GM23338 (cell line): ENCODE measurements around the gene TCF3. TPM values are rescaled to one million over a fixed set of nuclear protein-coding genes. Genes with fewer than 3 reads are reported as not detected.
A peak's percentile ranks its signal among the peaks of the same experiment; 100 is the strongest.

Experiments
- ATAC-seq: fragments of 200-7000 bp; cut with Tn5 transposase; 3 replicates; pipeline ENCODE4 v1.9.1; 2020
- DNase-seq: peaks from one replicate; pipeline ENCODE4 v3.0.0-alpha.2; 2015; ENCODE audit warnings: low spot score
- H2AFZ ChIP-seq: fragments of 200-600 bp; sonication (generic); 2 replicates; pipeline ENCODE4 v1.8.0; 2016; ENCODE audit warnings: antibody characterized with exemption, mild to moderate bottlenecking, moderate library complexity
- H3F3A ChIP-seq: fragments of 200-600 bp; sonication (generic); replicated peaks from 2 replicates; pipeline ENCODE4 v1.8.0; 2017; ENCODE audit warnings: antibody characterized with exemption, mixed run types, low read depth
- H3K27ac ChIP-seq: fragments of 200-600 bp; sonication (generic); 2 replicates; pipeline ENCODE4 v1.6.1; 2016; ENCODE audit warnings: low read depth
- H3K27me3 ChIP-seq: fragments of 200-600 bp; sonication (generic); 2 replicates; pipeline ENCODE4 v1.8.0; 2016; ENCODE audit warnings: mild to moderate bottlenecking, mixed run types, moderate library complexity; ENCODE audit not compliant: insufficient read depth
- H3K36me3 ChIP-seq: fragments of 200-600 bp; sonication (generic); 2 replicates; pipeline ENCODE4 v1.8.0; 2016; ENCODE audit warnings: mild to moderate bottlenecking; ENCODE audit not compliant: insufficient read depth
- H3K4me1 ChIP-seq: fragments of 200-600 bp; sonication (generic); 2 replicates; pipeline ENCODE4 v1.8.0; 2016; ENCODE audit warnings: mild to moderate bottlenecking, moderate library complexity; ENCODE audit not compliant: insufficient read depth
- H3K4me2 ChIP-seq: fragments of 200-600 bp; sonication (generic); 2 replicates; pipeline ENCODE4 v1.7.1; 2017; ENCODE audit warnings: mixed run types
- H3K4me3 ChIP-seq: fragments of 200-600 bp; sonication (generic); 2 replicates; pipeline ENCODE4 v1.6.1; 2016; ENCODE audit warnings: mixed run types
- H3K79me2 ChIP-seq: fragments of 200-600 bp; sonication (generic); replicated peaks from 2 replicates; pipeline ENCODE4 v1.8.0; 2017; ENCODE audit warnings: mild to moderate bottlenecking; ENCODE audit not compliant: insufficient read depth
- H3K9me2 ChIP-seq: fragments of 200-600 bp; sonication (generic); 2 replicates; pipeline ENCODE4 v1.8.0; 2017; ENCODE audit not compliant: insufficient read depth
- H4K20me1 ChIP-seq: fragments of 200-600 bp; sonication (generic); replicated peaks from 2 replicates; pipeline ENCODE4 v1.8.0; 2017; ENCODE audit warnings: mild to moderate bottlenecking; ENCODE audit not compliant: insufficient read depth
- H3K27ac Mint-ChIP-seq: 2 replicates; pipeline ENCODE4 v1.8.0; 2020; ENCODE audit warnings: inconsistent platforms, mild to moderate bottlenecking, moderate library complexity, mixed read lengths
- H3K27me3 Mint-ChIP-seq: 3 replicates; pipeline ENCODE4 v1.8.0; 2022; ENCODE audit warnings: low read depth, mild to moderate bottlenecking, moderate library complexity, mixed read lengths, inconsistent platforms; ENCODE audit not compliant: insufficient read depth, poor library complexity
- H3K36me3 Mint-ChIP-seq: 3 replicates; pipeline ENCODE4 v1.8.0; 2021; ENCODE audit warnings: low read depth, mild to moderate bottlenecking, inconsistent platforms, moderate library complexity, mixed read lengths
- H3K4me1 Mint-ChIP-seq: 3 replicates; pipeline ENCODE4 v1.8.0; 2020; ENCODE audit warnings: mild to moderate bottlenecking, inconsistent platforms, mixed read lengths
- H3K4me3 Mint-ChIP-seq: 3 replicates; pipeline ENCODE4 v1.8.0; 2021; ENCODE audit warnings: moderate library complexity, mild to moderate bottlenecking, inconsistent platforms, mixed read lengths
- H3K9me3 Mint-ChIP-seq: 3 replicates; pipeline ENCODE4 v1.8.0; 2020; ENCODE audit warnings: moderate library complexity, mild to moderate bottlenecking, inconsistent platforms, mixed read lengths
- CREB1 ChIP-seq: fragments of 250-450 bp; sonication (Bioruptor Pico); IDR thresholded peaks from 2 replicates; pipeline ENCODE4 v1.5.0; 2020; ENCODE audit warnings: low read depth, mild to moderate bottlenecking, moderate library complexity
- EZH2 ChIP-seq: fragments of 200-600 bp; sonication (generic); IDR thresholded peaks from one replicate; pipeline ENCODE4 v1.8.0; 2017; ENCODE audit warnings: antibody characterized with exemption, mild to moderate bottlenecking, low read depth; ENCODE audit not compliant: unreplicated experiment
- EZH2phosphoT487 ChIP-seq: fragments of 200-600 bp; sonication (generic); IDR thresholded peaks from one replicate; pipeline ENCODE4 v1.8.1; 2018; ENCODE audit warnings: antibody characterized with exemption; ENCODE audit not compliant: unreplicated experiment
- POLR2AphosphoS5 ChIP-seq: IDR thresholded peaks from 2 replicates; pipeline ENCODE4 v1.6.1; 2016; ENCODE audit warnings: antibody characterized with exemption, low read depth
- REST ChIP-seq: IDR thresholded peaks from one replicate; pipeline ENCODE4 v1.6.1; 2018; ENCODE audit warnings: antibody characterized with exemption; ENCODE audit not compliant: unreplicated experiment
- STAT1 ChIP-seq: IDR thresholded peaks from one replicate; pipeline ENCODE4 v1.6.1; 2016; ENCODE audit warnings: antibody characterized with exemption; ENCODE audit not compliant: unreplicated experiment
- ZNF331 ChIP-seq: fragments of 250-450 bp; sonication (Bioruptor Pico); IDR thresholded peaks from 2 replicates; pipeline ENCODE4 v1.5.0; 2020; ENCODE audit warnings: low read depth, mild to moderate bottlenecking, moderate library complexity
- ZNF462 ChIP-seq: fragments of 250-450 bp; sonication (Bioruptor Pico); IDR thresholded peaks from 2 replicates; pipeline ENCODE4 v1.5.0; 2020; ENCODE audit warnings: mild to moderate bottlenecking, moderate library complexity
- polyA plus RNA-seq: library from polyadenylated mRNA; unstranded; fragments of >200 nt; fragmentation: Nextera tagmentation; extraction: Ambion mirVana; gene quantifications from 2 replicates; pipeline ENCODE4 v1.2.1, GENCODE V29; 2016
- total RNA-seq: library from RNA; depleted of rRNA; stranded (reverse); fragments of >200 nt; shearing (Covaris generic); gene quantifications from 2 replicates; pipeline ENCODE4 v1.2.3, GENCODE V29; 2014

The TCF3 gene
- total and polyA plus RNA-seq, 2 experiments from 2014 or later: 166 to 383 TPM

GRCh38 chr19:1566392-1567115 is 85.9 kb downstream of the TCF3 start:
- H3K36me3 Mint-ChIP-seq: peaks cover 30% of the 10 kb centered on the region

GRCh38 chr19:1563251-1563650 is 89.2 kb downstream of the TCF3 start:
- Histone ChIP-seq H3K9me2 (no peaks in the 10 kb centered on the region), H2AFZ (no peak overlapping the region), H3F3A (no peaks in the 10 kb centered on the region), H3K4me1 (no peaks in the 10 kb centered on the region), H3K27me3 (no peaks in the 10 kb centered on the region), H3K36me3 (no peaks in the 10 kb centered on the region), H3K27ac (no peak overlapping the region), H3K4me3 (no peak overlapping the region), H4K20me1 (peaks cover 50% of the 10 kb centered on the region), H3K4me2 (no peak overlapping the region), H3K79me2 (peaks cover 82% of the 10 kb centered on the region)
- Mint-ChIP-seq H3K9me3 (no peaks in the 10 kb centered on the region; the same call in 2 of the 3 replicates), H3K27me3 (peaks cover 4% of the 10 kb centered on the region), H3K27ac (peak overlapping the region; percentile 58), H3K4me1 (peaks cover 2% of the 10 kb centered on the region; the same call in 2 of the 3 replicates), H3K4me3 (no peak overlapping the region), H3K36me3 (peaks cover 27% of the 10 kb centered on the region; the same call in 2 of the 3 replicates)
- ATAC-seq (no peak), DNase-seq (no peak)
- TF ChIP-seq REST (no peak), ZNF462 (CRISPR knock-in tag) (no peak), CREB1 (CRISPR knock-in tag) (no peak), STAT1 (no peak), EZH2phosphoT487 (no peak), EZH2 (no peak), ZNF331 (CRISPR knock-in tag) (no peak)

More at GRCh38 chr19:1566392-1567115, 85.9 kb downstream of the TCF3 start:
- H3K27ac ChIP-seq: peak overlapping the region; percentile 92
- peak overlapping the region; percentile 89 for H3K4me3 ChIP-seq
- H3K79me2 ChIP-seq: peaks cover 51% of the 10 kb centered on the region
- Mint-ChIP-seq H3K4me3 (peak overlapping the region; percentile 63), H3K9me3 (peaks cover 9% of the 10 kb centered on the region), H3K4me1 (peaks cover 8% of the 10 kb centered on the region), H3K27me3 (peaks cover 30% of the 10 kb centered on the region), H3K27ac (no peak overlapping the region)
- ATAC-seq: peak; percentile 90
- H3K4me1 ChIP-seq: no peaks in the 10 kb centered on the region; the same call in 1 of the 2 replicates
- peak overlapping the region; percentile 90 for H3K4me2 ChIP-seq
- H3K27me3 ChIP-seq: peaks cover 25% of the 10 kb centered on the region
- no peak overlapping the region for H2AFZ ChIP-seq
- peak; percentile 89 for DNase-seq
- TF ChIP-seq EZH2phosphoT487 (no peak), POLR2AphosphoS5 (peak; percentile 65)
- H4K20me1 ChIP-seq: peaks cover 35% of the 10 kb centered on the region; the same call in 1 of the 2 replicates
- no peaks in the 10 kb centered on the region; the same call in 1 of the 2 replicates for H3F3A ChIP-seq
- no peaks in the 10 kb centered on the region for H3K9me2 ChIP-seq
- H3K36me3 ChIP-seq: no peaks in the 10 kb centered on the region
